Caco-2 (cell line): ENCODE measurements around the gene ABHD2. TPM values are rescaled to one million over a fixed set of nuclear protein-coding genes. Genes with fewer than 3 reads are reported as not detected.

ENCODE experiments used
- BruUV-seq: library from RNA; stranded (reverse); fragments of 400-500 nt; replicated peaks from 2 replicates; lab custom pipeline; 2021; lab: Mats Ljungman, UMichigan
- CTCF ChIA-PET: fragments of 300-600 bp; sonication (Branson Sonifier 250); formaldehyde crosslinking; loops from one replicate; lab custom pipeline; 2022; ENCODE audit warnings: antibody characterized with exemption; lab: Charles Lee
- POLR2A ChIA-PET: fragments of 300-600 bp; sonication (Branson Sonifier 250); formaldehyde crosslinking; loops from one replicate; lab custom pipeline; 2022; ENCODE audit warnings: antibody characterized with exemption; lab: Charles Lee
- DNase-seq, 2 experiments: peaks; one replicate each; pipeline versions ENCODE4 v3.0.0 to v3.0.0-alpha.2; 2020 to 2022
- H3K27me3 ChIP-seq: replicated peaks from 2 replicates; pipeline ENCODE4 v1.6.0; 2011; ENCODE audit warnings: low read length; ENCODE audit not compliant: control insufficient read depth, insufficient read depth
- H3K36me3 ChIP-seq: 2 replicates; pipeline ENCODE4 v1.5.1; 2011; ENCODE audit warnings: low read length; ENCODE audit not compliant: control insufficient read depth, insufficient read depth
- H3K4me1 ChIP-seq: fragments of 250-450 bp; sonication (Bioruptor Pico); 2 replicates; pipeline ENCODE4 v1.5.1; 2020; ENCODE audit warnings: mild to moderate bottlenecking
- H3K4me3 ChIP-seq: 2 replicates; pipeline ENCODE4 v1.5.1; 2011; ENCODE audit warnings: low read depth, mild to moderate bottlenecking, control low read depth, low read length
- H3K9me3 ChIP-seq: fragments of 250-450 bp; sonication (Bioruptor Pico); 2 replicates; pipeline ENCODE4 v1.5.1; 2020; ENCODE audit warnings: mild to moderate bottlenecking, moderate library complexity
- H3K27ac Mint-ChIP-seq: one replicate; pipeline ENCODE4 v1.8.0; 2022; ENCODE audit warnings: mixed read lengths; ENCODE audit not compliant: unreplicated experiment
- H3K27me3 Mint-ChIP-seq: one replicate; pipeline ENCODE4 v1.8.0; 2022; ENCODE audit warnings: mixed read lengths; ENCODE audit not compliant: insufficient read depth, unreplicated experiment
- H3K36me3 Mint-ChIP-seq: one replicate; pipeline ENCODE4 v1.8.0; 2022; ENCODE audit warnings: mild to moderate bottlenecking, mixed read lengths; ENCODE audit not compliant: insufficient read depth, unreplicated experiment
- H3K4me1 Mint-ChIP-seq: one replicate; pipeline ENCODE4 v1.8.0; 2022; ENCODE audit warnings: low read depth, mixed read lengths; ENCODE audit not compliant: unreplicated experiment
- H3K4me3 Mint-ChIP-seq: one replicate; pipeline ENCODE4 v1.8.0; 2022; ENCODE audit warnings: mild to moderate bottlenecking, moderate library complexity, mixed read lengths; ENCODE audit not compliant: unreplicated experiment
- H3K9me3 Mint-ChIP-seq: one replicate; pipeline ENCODE4 v1.8.0; 2022; ENCODE audit warnings: mixed read lengths; ENCODE audit not compliant: unreplicated experiment
- CTCF ChIP-seq, 2 experiments: fragments of 200-600 bp in 1 of 2; IDR thresholded peaks; 1 replicate in 1 of 2; 2 replicates in 1 of 2; pipeline versions ENCODE4 v1.5.1 to v1.8.0; 2011 to 2022; ENCODE audit warnings: antibody characterized with exemption in 1 of 2, control low read depth in 1 of 2, inconsistent platforms in 1 of 2, low read depth in 1 of 2, low read length in 1 of 2, mild to moderate bottlenecking in 1 of 2, moderate library complexity in 1 of 2; ENCODE audit not compliant: insufficient read depth in 1 of 2, severe bottlenecking in 1 of 2, unreplicated experiment in 1 of 2
- intact Hi-C: fragments of 100-400 bp; cut with micrococcal nuclease; formaldehyde crosslinking; loops from one replicate; pipeline ENCODE4 v1.10.0; 2022; ENCODE audit not compliant: unreplicated experiment
- total RNA-seq: library from RNA; stranded (reverse); gene quantifications from 2 replicates; pipeline ENCODE4 v1.2.3, GENCODE V29; 2022

The ABHD2 gene
- total RNA-seq, 1 experiment from 2014 or later = 63.0 TPM

GRCh38 chr15:89211678-89212170 lies 123.5 kb downstream of the ABHD2 start:
- CTCF ChIA-PET = no interaction called here
- Mint-ChIP-seq H3K36me3 (no peaks in the 10 kb centered on the region), H3K4me1 (no peaks in the 10 kb centered on the region), H3K4me3 (no peak overlapping the region), H3K27me3 (no peaks in the 10 kb centered on the region), H3K9me3 (no peaks in the 10 kb centered on the region), H3K27ac (no peak overlapping the region)
- H3K27me3 ChIP-seq = no peaks in the 10 kb centered on the region
- H3K4me3 ChIP-seq = no peak overlapping the region
- no peak for TF ChIP-seq CTCF (IDR thresholded peaks at IDR 0.05; ENCODE audit: insufficient read depth in 1 of 2, low read depth in 1 of 2, low read length in 1 of 2, severe bottlenecking in 1 of 2, unreplicated experiment in 1 of 2)
- no peaks in the 10 kb centered on the region for H3K9me3 ChIP-seq
- no TSS peak for BruUV-seq
- H3K4me1 ChIP-seq = peaks cover 5% of the 10 kb centered on the region; the same call in 1 of the 2 replicates
- intact Hi-C loops = no loop called here
- DNase-seq = no peak
- no peaks in the 10 kb centered on the region for H3K36me3 ChIP-seq
- POLR2A ChIA-PET = no interaction called here

- ChIA-PET CTCF (interaction anchor here (0.6 kb wide), 1 partner anchor 316 kb away, joined by 6 read pairs; no protein-coding TSS in a partner anchor), POLR2A (interaction anchor here (0.6 kb wide), 1 partner anchor 297 kb away, joined by 3 read pairs; no protein-coding TSS in a partner anchor)
- Mint-ChIP-seq H3K36me3 (no peaks in the 10 kb centered on the region), H3K9me3 (no peaks in the 10 kb centered on the region), H3K27ac (no peak overlapping the region), H3K27me3 (no peaks in the 10 kb centered on the region), H3K4me1 (no peaks in the 10 kb centered on the region), H3K4me3 (no peak overlapping the region)
- no peaks in the 10 kb centered on the region for H3K36me3 ChIP-seq
- BruUV-seq = no TSS peak
- H3K27me3 ChIP-seq = no peaks in the 10 kb centered on the region
- TF ChIP-seq CTCF (IDR thresholded peaks at IDR 0.05; ENCODE audit: insufficient read depth in 1 of 2, low read depth in 1 of 2, low read length in 1 of 2, severe bottlenecking in 1 of 2, unreplicated experiment in 1 of 2) = no peak
- no peaks in the 10 kb centered on the region for H3K9me3 ChIP-seq
- no peaks in the 10 kb centered on the region for H3K4me1 ChIP-seq
- DNase-seq = no peak
- H3K4me3 ChIP-seq = no peak overlapping the region
- intact Hi-C loops = no loop called here
Observed at GRCh38 chr15:89215627-89216026, 127.4 kb downstream of the ABHD2 start.

GRCh38 chr15:89217031-89217430 lies 128.8 kb downstream of the ABHD2 start:
- Histone ChIP-seq H3K4me3 (no peak overlapping the region), H3K4me1 (no peaks in the 10 kb centered on the region), H3K36me3 (no peaks in the 10 kb centered on the region), H3K9me3 (no peaks in the 10 kb centered on the region), H3K27me3 (no peaks in the 10 kb centered on the region)
- CTCF ChIA-PET = interaction anchor here (2.4 kb wide), 1 partner anchor 10 kb away, joined by 15 read pairs; no protein-coding TSS in a partner anchor
- Mint-ChIP-seq H3K9me3 (no peaks in the 10 kb centered on the region), H3K4me1 (no peaks in the 10 kb centered on the region), H3K4me3 (no peak overlapping the region), H3K27ac (no peak overlapping the region), H3K36me3 (no peaks in the 10 kb centered on the region), H3K27me3 (no peaks in the 10 kb centered on the region)
- no peak for TF ChIP-seq CTCF (IDR thresholded peaks at IDR 0.05; ENCODE audit: insufficient read depth in 1 of 2, low read depth in 1 of 2, low read length in 1 of 2, severe bottlenecking in 1 of 2, unreplicated experiment in 1 of 2)
- no peak for DNase-seq
- BruUV-seq = no TSS peak
- intact Hi-C loops = no loop called here
- POLR2A ChIA-PET = no interaction called here
